ENCODE measurements around the gene PLCXD3. TPM values are rescaled to one million over a fixed set of nuclear protein-coding genes. Genes with fewer than 3 reads are reported as not detected.

Gene PLCXD3
- total RNA-seq, 2 donors from 2014 or later: 44.5 to 68.3 TPM

- Histone ChIP-seq H3K4me3 (no peak overlapping the region), H3K27me3 (no peaks in the 10 kb centered on the region), H3K4me1 (peaks cover 0 to 6% of the 10 kb centered on the region in 2 donors), H3K36me3 (no peaks in the 10 kb centered on the region), H3K9me3 (no peaks in the 10 kb centered on the region), H3K27ac (no peak overlapping the region)
- peak; percentile 25 to 29 for TF ChIP-seq CTCF (IDR thresholded peaks at IDR 0.05)
- no peak for DNase-seq (ENCODE audit: low spot score)
Measured at GRCh38 chr5:41433552-41434181, 76.7 kb downstream of the PLCXD3 start.

- H3K27ac ChIP-seq: peak overlapping the region in 1 of 2 donors; percentile 15
- no peaks in the 10 kb centered on the region for H3K27me3 ChIP-seq
- H3K36me3 ChIP-seq: no peaks in the 10 kb centered on the region
- TF ChIP-seq CTCF (IDR thresholded peaks at IDR 0.05): no peak
- H3K9me3 ChIP-seq: no peaks in the 10 kb centered on the region
- no peak for DNase-seq (ENCODE audit: low spot score)
- peaks cover 0 to 12% of the 10 kb centered on the region in 2 donors for H3K4me1 ChIP-seq
- no peak overlapping the region for H3K4me3 ChIP-seq
Measured at GRCh38 chr5:41432481-41433253, 77.7 kb downstream of the PLCXD3 start.

- H3K27me3 ChIP-seq: no peaks in the 10 kb centered on the region
- peaks cover 0 to 8% of the 10 kb centered on the region in 2 donors for H3K4me1 ChIP-seq
- DNase-seq (ENCODE audit: low spot score): no peak
- peak overlapping the region in 1 of 2 donors; percentile 22 for H3K27ac ChIP-seq
- H3K36me3 ChIP-seq: no peaks in the 10 kb centered on the region
- no peak for TF ChIP-seq CTCF (IDR thresholded peaks at IDR 0.05)
- no peaks in the 10 kb centered on the region for H3K9me3 ChIP-seq
- no peak overlapping the region for H3K4me3 ChIP-seq
Measured at GRCh38 chr5:41427505-41427904, 82.9 kb downstream of the PLCXD3 start.

- no peaks in the 10 kb centered on the region for H3K9me3 ChIP-seq
- H3K4me3 ChIP-seq: no peak overlapping the region
- peak overlapping the region in 1 of 2 donors; percentile 35 for H3K27ac ChIP-seq
- no peaks in the 10 kb centered on the region for H3K27me3 ChIP-seq
- peaks cover 0 to 8% of the 10 kb centered on the region in 2 donors for H3K4me1 ChIP-seq
- TF ChIP-seq CTCF (IDR thresholded peaks at IDR 0.05): no peak
- DNase-seq (ENCODE audit: low spot score): no peak
- H3K36me3 ChIP-seq: no peaks in the 10 kb centered on the region
Measured at GRCh38 chr5:41425736-41426135, 84.7 kb downstream of the PLCXD3 start.

GRCh38 chr5:41420492-41421067 is 89.8 kb downstream of the PLCXD3 start:
- TF ChIP-seq CTCF (IDR thresholded peaks at IDR 0.05): no peak
- Histone ChIP-seq H3K4me3 (no peak overlapping the region), H3K27ac (peak overlapping the region in 1 of 2 donors; percentile 79), H3K4me1 (peaks cover 0 to 8% of the 10 kb centered on the region in 2 donors), H3K9me3 (no peaks in the 10 kb centered on the region), H3K36me3 (no peaks in the 10 kb centered on the region), H3K27me3 (no peaks in the 10 kb centered on the region)
- no peak for DNase-seq (ENCODE audit: low spot score)

Measured in right atrium auricular region (tissue), 2 donors.